Myocyte (in vitro differentiated cells): ENCODE data around the gene KRT81. TPM values are rescaled to one million over a fixed set of nuclear protein-coding genes. Genes with fewer than 3 reads are reported as not detected.
A peak's percentile ranks its signal among the peaks of the same experiment; 100 is the strongest.
"Not testable (repeated sequence)": the region's sequence is repeated elsewhere in the genome, so short reads cannot be mapped to it uniquely, and the experiment has no call there.

Source experiments
- DNase-seq: peaks from one replicate; pipeline ENCODE4 v3.0.0-alpha.2; 2012; ENCODE audit warnings: low read depth
- total RNA-seq: library from RNA; depleted of rRNA; stranded (reverse); fragments of >200 nt; gene quantifications from 2 replicates; pipeline ENCODE4 v1.2.3, GENCODE V29; 2014

The KRT81 gene
- total RNA-seq, 1 donor from 2014 or later = 0.08 TPM

DNA sequence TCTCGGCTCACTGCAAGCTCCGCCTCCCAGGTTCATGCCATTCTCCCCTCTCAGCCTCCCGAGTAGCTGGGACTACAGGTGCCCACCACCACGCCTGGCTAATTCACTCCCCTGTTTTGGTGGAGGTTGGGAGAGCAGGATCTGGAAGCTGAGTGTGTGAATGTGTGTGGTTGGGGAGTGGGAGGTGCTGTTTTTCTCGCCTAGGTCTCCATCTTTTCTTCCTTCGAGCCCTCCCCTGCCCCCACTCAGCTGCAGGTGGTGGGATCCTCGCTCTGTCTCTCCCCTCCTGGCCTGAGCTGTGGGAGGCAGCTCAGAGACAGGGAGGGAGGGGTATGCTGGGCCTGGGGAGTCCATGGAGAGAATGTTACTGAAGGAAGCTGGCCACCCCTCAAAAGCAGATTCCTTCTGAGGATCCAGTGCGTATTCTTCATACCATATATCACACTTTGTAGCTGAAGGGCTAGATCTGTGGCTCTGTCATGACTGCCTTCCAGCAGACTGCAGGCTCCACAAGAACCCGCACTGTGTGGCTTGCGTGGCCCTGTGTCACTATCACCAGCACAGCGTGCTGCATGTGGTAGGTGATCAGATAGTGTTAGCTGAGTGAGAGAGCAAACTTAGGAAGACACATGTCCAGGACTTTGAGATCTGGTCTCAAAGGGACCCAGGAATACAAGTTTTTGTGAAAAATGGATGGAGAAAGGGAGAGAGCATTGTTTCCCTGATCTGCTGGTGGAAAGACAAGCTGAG lies 27.1 kb upstream of the KRT81 start:
- no peak for DNase-seq

DNA sequence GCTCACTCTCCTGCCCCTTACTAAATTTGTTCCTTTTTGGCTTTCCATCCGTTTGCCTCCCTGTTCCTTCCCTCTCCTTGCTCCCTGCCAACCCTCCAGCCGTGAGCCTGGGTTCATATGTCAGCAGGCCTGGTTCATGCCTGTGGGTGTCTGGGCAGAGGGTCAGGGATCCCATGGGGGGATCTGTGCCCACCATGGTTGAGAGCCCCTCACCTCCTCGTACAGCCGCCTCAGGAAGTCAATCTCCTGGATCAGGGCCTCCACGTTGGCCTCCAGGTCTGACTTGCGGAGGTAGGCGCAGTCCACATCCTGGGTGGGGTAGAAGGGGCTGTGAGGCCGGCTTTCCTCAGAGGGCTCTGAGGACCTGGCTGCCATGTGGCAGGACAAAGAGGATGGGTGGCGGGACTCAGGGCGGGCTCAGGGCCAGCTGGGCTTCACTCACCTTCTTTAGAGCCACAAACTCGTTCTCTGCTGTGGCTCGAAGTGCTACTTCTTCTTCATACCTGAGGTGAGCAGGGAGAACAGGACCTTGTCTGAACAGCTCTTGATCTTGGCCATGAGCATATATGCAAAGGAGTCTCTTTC lies 26.2 kb upstream of the KRT81 start:
- DNase-seq = no peak

DNA sequence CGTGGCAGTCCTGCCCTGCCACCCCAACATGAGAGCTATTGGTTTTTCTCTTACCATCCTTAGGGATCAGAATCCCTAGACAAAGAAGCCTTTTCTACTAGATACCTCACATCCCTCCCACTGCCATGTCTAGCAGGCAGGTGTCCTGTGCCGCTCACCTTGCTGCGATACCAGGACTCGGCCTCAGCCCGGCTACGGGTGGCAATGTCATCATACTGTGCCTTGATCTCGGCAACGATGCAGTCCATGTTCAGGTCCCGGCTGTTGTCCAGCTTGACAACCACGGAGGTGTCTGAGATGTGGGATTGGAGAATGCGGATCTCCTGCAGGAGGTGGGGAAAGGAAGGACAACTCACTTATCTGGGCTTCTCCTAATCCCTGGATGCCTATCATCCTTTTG lies 25.4 kb upstream of the KRT81 start:
- DNase-seq = no peak

DNA sequence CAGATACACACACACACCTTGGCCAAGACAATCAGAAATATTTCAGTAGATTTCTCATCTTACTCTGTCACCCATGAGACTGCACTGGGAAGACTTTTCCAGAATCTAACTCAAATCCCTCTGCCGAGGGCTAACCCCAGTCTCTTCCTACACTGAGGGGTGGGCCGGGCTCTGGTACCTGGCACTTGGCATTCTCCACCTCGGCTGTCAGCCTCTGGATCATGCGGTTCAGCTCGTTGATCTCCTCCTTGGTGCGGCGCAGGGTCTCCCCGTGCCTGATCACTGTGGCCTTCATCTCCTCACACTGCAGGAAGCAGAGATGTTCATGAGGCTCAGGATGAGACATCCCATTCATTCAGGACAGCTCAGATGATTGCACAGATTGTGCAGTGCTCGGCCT lies 25.0 kb upstream of the KRT81 start:
- no peak for DNase-seq

DNA sequence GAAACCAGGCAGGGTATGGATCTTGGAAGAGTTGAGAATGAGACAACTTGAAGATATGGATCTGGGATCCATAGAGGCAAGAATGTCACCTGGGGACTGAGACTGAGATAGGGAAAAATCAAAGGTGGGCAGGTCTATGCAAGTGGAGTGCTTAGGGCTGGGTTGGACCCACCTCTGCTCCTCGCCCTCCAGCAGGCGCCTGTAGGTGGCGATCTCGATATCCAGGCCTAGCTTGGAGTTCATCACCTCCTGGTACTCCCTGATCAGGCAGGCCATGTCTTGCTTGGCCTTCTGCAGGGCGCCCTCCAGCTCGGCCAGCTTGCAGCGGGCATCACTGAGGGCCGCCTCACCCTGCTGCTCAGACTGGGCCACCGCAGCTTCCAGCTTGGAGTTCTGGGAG lies 24.4 kb upstream of the KRT81 start:
- not testable (repeated sequence) for DNase-seq

DNA sequence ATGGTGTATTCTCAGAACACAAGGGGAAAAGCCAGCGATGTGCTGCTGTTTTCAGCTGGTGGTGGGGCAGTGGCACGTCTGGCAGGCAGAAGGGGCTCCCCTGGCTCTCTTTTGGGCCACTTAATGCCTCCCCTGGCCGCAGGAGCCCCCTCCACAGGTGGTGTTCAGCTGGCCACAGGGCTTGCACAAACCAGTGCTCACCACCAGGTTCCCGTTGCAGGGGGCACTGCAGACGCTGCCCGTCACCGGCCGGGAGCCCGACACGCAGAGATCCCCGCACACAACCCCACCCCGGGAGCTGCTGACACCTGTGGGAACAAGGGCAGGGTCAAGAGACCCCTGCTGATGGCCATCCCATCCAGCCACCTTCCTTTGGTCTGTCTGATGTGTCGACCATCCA lies 23.2 kb upstream of the KRT81 start:
- no peak for DNase-seq

DNA sequence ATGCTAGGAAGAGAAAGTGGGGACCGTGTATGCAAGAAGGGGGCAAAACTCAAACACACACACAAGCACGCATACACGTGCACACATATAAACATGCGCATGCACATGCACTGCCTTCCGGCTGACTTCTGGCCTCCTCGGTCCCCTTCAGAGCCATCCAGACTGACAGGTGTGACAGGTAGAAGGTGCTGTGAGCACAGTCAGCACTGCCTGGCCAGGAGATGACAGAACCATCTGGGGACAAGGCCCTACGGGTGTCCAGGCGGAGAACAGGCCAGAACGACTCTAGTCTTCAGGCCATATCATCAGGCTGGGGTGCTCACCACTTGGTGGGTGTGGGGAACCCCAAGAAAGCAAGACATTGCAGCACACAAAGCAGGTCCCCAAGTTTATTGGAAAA lies 22.6 kb upstream of the KRT81 start:
- no peak for DNase-seq

DNA sequence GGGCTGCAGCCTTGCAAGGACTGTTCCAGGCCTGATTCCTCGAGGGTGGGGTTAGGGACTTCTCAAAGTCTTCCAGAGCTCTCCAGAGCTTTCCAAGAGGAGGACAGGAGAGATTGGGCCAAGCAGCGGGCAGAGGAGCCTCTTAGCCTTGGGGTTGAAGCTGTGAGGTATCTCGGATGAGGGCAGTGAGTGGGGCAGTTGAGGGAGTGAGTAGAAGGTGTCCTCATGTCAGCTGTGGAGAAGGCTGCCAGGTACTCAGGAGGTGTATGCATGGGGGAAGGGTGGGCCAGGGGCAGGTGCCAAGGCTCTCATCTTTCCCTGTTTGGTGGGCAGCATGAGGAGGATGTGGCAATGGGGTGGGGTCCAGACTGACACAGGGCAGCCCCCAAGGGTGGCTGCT lies 22.1 kb upstream of the KRT81 start:
- DNase-seq = no peak

DNA sequence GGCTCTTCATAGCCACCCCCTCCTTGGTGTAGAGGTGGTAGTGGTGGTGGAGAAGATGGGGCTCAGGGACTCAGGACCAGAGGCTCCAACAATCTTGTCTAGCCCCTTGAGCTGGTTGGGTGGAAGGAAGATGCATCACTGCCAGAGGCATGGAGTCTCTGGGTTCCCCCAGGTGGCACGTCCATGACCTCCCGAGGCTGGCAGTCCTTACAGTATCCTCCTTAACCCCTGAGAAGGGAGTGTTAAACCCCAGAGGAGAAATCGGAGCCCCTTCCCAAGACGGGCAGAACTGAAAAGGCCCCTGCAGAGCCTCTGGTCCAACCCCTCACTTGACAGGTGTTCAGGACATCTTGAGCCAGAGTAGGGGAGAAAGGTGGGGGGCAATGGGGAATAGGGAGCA lies 20.8 kb upstream of the KRT81 start:
- no peak for DNase-seq

DNA sequence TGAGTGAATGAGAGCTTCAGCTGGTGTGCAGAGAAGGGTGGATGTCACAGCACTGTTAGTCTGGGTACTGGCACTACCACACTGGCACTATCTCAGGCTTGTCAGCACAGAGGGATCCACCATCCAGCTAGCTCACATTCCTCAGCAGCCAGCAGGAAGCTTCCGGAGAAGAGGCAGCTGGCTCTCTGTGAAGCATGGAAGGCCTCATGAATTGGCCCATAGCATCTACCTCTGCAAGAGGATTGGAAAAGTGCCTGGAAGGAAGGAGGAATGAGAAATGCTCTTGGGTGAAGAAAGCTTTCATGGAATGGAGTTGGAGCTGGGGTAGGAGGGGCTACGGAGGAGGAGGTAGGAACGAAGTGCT lies 19.9 kb upstream of the KRT81 start:
- DNase-seq = no peak

DNA sequence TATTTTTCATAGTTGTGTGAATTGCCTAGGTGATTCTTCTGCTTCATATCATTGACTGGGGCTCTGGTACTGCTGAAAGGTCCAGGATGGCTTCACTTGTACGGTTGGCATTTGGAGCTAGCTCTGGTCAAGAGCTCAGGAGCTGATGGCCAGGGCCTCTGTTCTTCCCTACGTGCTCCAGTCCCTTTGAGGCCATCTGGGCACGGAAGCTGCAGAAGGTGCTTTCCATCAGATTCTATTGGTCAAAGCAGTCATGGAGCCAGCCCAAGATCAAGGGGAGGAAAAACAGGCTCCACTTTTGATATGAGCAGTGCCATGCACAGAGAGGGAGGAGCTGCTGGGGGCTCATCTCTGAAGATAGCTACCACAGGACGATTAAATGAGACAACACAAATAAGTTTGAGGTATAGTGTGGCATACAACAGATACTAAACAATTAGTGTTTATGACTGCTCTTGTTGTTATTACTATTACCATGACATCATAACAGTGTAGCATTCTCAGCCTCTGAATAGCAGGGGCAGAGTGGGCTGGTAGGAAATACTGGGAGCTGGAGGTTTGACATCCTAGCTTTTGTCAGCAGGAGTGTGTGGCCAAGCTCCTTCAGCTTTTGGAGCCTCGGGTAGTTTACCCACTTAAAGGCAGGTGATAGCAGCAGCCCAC lies 19.4 kb upstream of the KRT81 start:
- peak; percentile 51 for DNase-seq

DNA sequence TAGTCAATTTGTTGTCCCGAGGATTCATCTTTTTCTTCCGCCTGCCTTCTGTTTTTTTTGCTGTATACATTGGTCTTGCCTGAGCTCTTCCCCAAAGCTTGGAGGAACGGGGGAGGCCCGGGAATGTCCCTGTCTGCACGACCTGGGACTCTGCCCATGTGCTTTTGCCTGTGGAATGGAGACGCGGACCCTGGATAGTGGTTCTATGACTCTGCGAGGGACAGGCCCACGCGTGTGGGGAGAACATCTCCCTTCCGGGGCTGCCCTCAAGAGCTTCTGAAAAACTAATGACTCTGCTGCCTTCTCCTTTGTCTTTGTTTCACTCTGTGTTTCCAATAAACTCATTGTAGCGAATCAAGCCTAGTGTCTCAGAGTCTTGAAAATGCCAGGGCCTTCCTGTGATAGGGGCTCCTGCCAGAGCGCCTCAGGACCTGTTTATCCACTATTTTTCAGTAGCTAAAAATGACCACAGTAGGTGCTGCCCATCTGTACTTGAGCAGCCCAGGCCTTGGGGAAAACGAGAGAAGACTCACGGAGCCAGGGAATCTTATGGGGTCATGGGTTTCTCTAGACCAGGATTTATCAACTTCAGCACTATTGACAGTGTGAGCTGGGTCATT lies 17.6 kb upstream of the KRT81 start:
- DNase-seq = no peak

DNA sequence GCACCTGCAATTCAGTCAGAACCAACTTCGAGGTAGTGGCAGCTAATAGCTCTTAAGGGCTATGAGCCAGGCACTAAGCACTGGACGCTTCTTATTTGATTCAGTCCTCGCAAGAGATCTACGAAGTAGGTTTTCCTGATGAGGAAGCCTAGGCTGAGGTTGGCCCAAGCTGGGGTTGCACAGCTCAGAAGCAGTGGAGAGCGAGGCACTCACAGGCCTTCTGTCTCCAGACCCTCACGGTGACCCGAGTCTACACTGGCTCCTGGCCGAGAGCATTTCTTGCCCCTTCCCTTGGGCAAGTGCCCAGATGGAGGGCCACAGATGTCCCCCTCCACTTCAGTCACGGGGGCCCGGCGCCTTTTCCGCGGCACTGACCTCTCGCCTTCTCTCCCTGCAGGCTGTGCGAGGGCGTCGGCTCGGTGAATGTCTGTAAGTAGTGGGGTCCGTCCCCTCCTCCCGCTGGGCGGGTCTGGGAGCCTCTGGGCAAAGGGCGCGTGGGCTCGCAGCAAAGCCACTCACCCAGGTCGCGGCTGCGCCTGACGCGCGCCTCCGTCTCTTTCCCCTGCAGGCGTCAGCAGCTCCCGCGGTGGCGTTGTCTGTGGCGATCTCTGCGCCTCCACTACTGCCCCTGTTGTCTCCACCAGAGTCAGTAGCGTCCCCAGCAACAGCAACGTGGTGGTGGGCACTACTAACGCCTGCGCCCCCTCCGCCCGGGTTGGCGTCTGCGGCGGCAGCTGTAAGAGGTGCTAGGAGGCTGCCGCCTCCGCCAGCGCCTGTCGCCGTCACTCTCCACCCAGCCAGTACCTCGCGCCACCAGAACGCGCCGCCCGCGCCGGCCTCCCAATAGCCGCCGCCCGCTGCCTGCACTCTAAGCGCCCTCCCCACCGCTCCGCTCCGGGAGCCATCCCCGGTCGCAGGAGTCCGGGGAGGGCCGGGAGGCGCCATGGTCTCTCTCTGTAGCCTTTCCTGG lies 16.8 kb upstream of the KRT81 start:
- peak; percentile 77 for DNase-seq

DNA sequence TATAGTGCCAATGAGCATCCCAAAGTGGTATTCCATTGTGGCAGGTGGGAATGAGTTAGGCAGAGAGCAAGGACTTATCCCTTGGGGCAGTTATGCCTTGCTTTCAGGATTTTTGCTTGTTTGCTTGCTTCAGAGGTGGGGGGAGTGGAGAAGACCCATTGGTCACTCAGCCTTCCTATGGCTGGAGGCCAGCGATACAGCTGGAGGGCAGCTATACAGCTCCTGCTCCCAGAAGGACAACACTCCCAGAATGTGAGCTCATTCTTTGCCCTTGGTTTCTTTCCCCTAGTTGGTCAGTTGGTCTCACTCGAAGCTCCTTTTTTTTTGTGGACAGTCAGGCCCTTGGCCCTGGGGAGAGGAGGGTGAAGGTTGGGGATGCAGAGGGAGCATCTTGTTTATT lies 15.4 kb upstream of the KRT81 start:
- DNase-seq = peak; percentile 29

DNA sequence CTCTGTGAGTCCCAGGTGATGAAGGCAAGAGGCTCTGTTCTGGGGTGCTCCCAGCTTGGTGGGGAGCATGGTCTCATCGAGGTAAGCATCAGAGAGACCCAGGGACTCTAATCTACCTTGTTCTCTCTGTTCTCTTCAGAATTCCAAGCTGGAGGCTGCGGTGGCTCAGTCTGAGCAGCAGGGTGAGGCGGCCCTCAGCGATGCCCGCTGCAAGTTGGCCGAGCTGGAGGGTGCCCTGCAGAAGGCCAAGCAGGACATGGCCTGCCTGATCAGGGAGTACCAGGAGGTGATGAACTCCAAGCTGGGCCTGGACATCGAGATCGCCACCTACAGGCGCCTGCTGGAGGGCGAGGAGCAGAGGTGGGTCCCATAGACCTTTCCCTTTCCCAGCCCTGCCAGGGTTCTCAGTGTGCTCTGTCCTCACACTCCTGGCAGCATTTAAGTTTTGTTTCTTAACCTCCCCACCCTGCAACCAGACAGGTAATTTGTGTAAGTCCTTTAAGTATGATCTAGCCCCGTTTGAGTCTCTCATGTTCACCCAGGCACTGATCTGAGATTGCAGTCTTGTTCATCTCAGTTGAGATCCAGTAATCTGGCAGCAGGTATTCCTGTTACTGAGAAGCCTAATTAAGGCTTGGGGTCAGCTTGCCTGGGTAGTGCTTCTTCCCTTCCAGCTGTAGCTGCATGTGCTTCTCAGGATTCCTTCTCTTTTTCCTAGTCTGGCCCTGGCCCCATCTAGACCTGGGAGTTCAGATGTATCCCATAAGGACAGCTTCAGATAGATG lies 14.8 kb upstream of the KRT81 start:
- DNase-seq = no peak

DNA sequence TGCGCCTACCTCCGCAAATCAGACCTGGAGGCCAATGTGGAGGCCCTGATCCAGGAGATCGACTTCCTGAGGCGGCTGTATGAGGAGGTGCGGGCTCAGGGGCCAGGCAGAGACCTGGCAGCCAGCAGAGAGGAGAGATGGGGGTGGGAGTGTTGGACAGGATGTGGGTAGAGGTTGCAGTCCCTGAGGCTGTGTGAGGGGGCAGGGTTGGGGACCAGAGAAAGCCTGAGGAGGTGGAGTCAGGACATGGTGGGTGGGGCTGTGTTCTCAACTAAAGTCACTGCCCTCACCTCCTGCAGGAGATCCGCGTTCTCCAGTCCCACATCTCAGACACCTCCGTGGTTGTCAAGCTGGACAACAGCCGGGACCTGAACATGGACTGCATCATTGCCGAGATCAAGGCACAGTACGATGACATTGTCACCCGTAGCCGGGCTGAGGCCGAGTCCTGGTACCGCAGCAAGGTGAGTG lies 13.6 kb upstream of the KRT81 start:
- not testable (repeated sequence) for DNase-seq

DNA sequence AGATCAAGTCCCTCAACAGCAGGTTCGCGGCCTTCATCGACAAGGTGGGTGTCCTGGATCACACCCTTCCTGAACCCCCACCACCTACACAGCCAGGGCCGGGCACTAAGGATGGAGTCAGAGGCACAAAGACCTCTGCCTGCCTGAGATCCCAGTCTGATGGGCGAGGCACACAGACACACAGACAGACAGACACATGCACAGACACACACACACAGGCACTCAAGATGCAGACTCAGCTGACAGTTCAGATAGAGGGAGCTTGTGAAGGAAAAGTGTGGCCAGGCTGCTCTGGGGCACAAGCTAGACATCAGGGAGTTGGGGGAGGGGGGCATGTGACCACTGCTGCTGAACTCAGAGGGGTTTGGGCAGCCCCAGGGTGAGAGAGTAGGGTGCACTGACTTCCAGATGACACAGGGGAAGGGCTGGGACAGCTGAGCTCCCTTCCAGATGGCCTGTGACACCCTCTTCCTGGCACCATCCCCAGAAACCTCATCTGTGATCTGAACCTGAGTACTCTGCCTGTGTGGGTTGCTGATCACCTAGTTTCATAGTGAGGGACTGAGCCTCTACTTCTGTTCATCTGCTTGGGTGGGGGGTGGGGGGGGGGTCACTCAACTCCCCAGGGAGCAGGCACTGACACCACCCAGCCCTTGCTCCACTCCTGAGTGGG lies 11.0 kb upstream of the KRT81 start:
- DNase-seq = not testable (repeated sequence)

DNA sequence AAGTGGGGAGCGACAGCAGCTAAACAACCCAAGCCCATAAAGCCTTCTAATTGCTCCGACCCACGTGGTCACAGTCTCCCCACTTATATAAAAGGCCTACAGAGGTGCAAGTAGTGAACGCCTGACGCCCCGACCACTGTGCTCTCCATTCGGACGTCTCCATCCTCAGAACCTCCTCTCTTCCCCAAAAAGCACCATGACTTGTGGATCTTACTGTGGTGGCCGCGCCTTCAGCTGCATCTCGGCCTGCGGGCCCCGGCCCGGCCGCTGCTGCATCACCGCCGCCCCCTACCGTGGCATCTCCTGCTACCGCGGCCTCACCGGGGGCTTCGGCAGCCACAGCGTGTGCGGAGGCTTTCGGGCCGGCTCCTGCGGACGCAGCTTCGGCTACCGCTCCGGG lies 10.4 kb upstream of the KRT81 start:
- DNase-seq = not testable (repeated sequence)
